CD14-positive monocyte (primary cell): ENCODE data around the gene RNF223. TPM values are rescaled to one million over a fixed set of nuclear protein-coding genes. Genes with fewer than 3 reads are reported as not detected.

Experiments
- DNase-seq, 3 donors: peaks; one replicate each; pipeline ENCODE4 v3.0.0-alpha.2; 2011 to 2022
- H2AFZ ChIP-seq: 2 replicates; pipeline ENCODE4 v1.6.0; 2012; ENCODE audit warnings: mild to moderate bottlenecking, low read depth, low read length, inconsistent platforms; ENCODE audit not compliant: insufficient read depth, poor library complexity, severe bottlenecking
- H3K27ac ChIP-seq, 2 donors: 1 replicate in 1 of 2; 2 replicates in 1 of 2; pipeline ENCODE4 v1.5.1; 2012 to 2013; ENCODE audit warnings: low read length in 2 of 2, control low read depth in 1 of 2, inconsistent platforms in 1 of 2, low read depth in 1 of 2, mild to moderate bottlenecking in 1 of 2
- H3K27me3 ChIP-seq, 2 donors: one replicate each; pipeline versions ENCODE4 v1.6.0 to v1.6.1; 2011 to 2013; ENCODE audit warnings: low read length in 2 of 2; ENCODE audit not compliant: control insufficient read depth in 2 of 2, insufficient read depth in 2 of 2
- H3K36me3 ChIP-seq, 2 donors: replicated peaks in 1 of 2; 1 replicate in 1 of 2; 2 replicates in 1 of 2; pipeline versions ENCODE4 v1.5.1 to v1.6.1; 2012 to 2013; ENCODE audit warnings: low read length in 2 of 2, control low read depth in 1 of 2, inconsistent platforms in 1 of 2, mild to moderate bottlenecking in 1 of 2; ENCODE audit not compliant: insufficient read depth in 2 of 2, control insufficient read depth in 1 of 2
- H3K4me1 ChIP-seq, 2 donors: 1 replicate in 1 of 2; 2 replicates in 1 of 2; pipeline versions ENCODE4 v1.5.1 to v1.6.1; 2012 to 2013; ENCODE audit warnings: low read length in 2 of 2, control low read depth in 1 of 2, inconsistent platforms in 1 of 2, mild to moderate bottlenecking in 1 of 2, moderate library complexity in 1 of 2; ENCODE audit not compliant: insufficient read depth in 2 of 2, control insufficient read depth in 1 of 2
- H3K4me2 ChIP-seq: replicated peaks from 2 replicates; pipeline ENCODE3; 2012; ENCODE audit warnings: low read length, moderate library complexity, mild to moderate bottlenecking; ENCODE audit not compliant: poor library complexity, severe bottlenecking; ENCODE audit errors: extremely low read depth
- H3K4me3 ChIP-seq, 3 experiments: fragments of 200-600 bp in 1 of 3; sonication (generic) in 1 of 3; replicated peaks in 1 of 3; 1 replicate in 2 of 3; 2 replicates in 1 of 3; pipeline ENCODE4 v1.5.1; 2011 to 2013; ENCODE audit warnings: low read length in 3 of 3, mild to moderate bottlenecking in 3 of 3, control low read depth in 2 of 3, low read depth in 2 of 3, inconsistent platforms in 1 of 3, moderate library complexity in 1 of 3
- H3K79me2 ChIP-seq: 2 replicates; pipeline ENCODE4 v1.6.0; 2012; ENCODE audit warnings: mild to moderate bottlenecking, control low read depth, inconsistent platforms, low read length, moderate library complexity; ENCODE audit not compliant: insufficient read depth
- H3K9ac ChIP-seq: 2 replicates; pipeline ENCODE4 v1.6.0; 2017; ENCODE audit warnings: low read length, mild to moderate bottlenecking; ENCODE audit not compliant: insufficient read depth, poor library complexity, severe bottlenecking
- H3K9me3 ChIP-seq, 2 donors: replicated peaks in 1 of 2; 1 replicate in 1 of 2; 2 replicates in 1 of 2; pipeline versions ENCODE4 v1.5.1 to v1.6.1; 2012 to 2013; ENCODE audit warnings: low read length in 2 of 2, control low read depth in 1 of 2; ENCODE audit not compliant: control insufficient read depth in 1 of 2, insufficient read depth in 1 of 2
- H4K20me1 ChIP-seq: 2 replicates; pipeline ENCODE4 v1.6.0; 2012; ENCODE audit warnings: mild to moderate bottlenecking, low read length, control low read depth, moderate library complexity; ENCODE audit not compliant: insufficient read depth
- H3K27ac Mint-ChIP-seq, 7 donors: one replicate each; pipeline ENCODE4 v1.8.0; 2020; ENCODE audit warnings: mild to moderate bottlenecking in 7 of 7, mixed read lengths in 7 of 7, moderate library complexity in 6 of 7, inconsistent platforms in 2 of 7
- H3K27me3 Mint-ChIP-seq, 3 donors: one replicate each; pipeline ENCODE4 v1.8.0; 2021 to 2022; ENCODE audit warnings: low read depth in 3 of 3, mild to moderate bottlenecking in 3 of 3, mixed read lengths in 3 of 3, moderate library complexity in 3 of 3, inconsistent platforms in 1 of 3
- H3K36me3 Mint-ChIP-seq, 2 donors: one replicate each; pipeline ENCODE4 v1.8.0; 2020; ENCODE audit warnings: mixed read lengths in 2 of 2, inconsistent platforms in 1 of 2, mild to moderate bottlenecking in 1 of 2
- H3K4me1 Mint-ChIP-seq: one replicate; pipeline ENCODE4 v1.8.0; 2020; ENCODE audit warnings: mild to moderate bottlenecking, mixed read lengths
- H3K4me3 Mint-ChIP-seq, 2 donors: one replicate each; pipeline ENCODE4 v1.8.0; 2020; ENCODE audit warnings: mild to moderate bottlenecking in 2 of 2, mixed read lengths in 2 of 2, moderate library complexity in 1 of 2
- H3K9me3 Mint-ChIP-seq, 7 donors: one replicate each; pipeline ENCODE4 v1.8.0; 2020 to 2022; ENCODE audit warnings: mixed read lengths in 7 of 7, mild to moderate bottlenecking in 6 of 7, moderate library complexity in 6 of 7, inconsistent platforms in 2 of 7
- CTCF ChIP-seq: fragments of 200-600 bp; IDR thresholded peaks from one replicate; pipeline ENCODE4 v1.8.0; 2022; ENCODE audit warnings: antibody characterized with exemption, mild to moderate bottlenecking
- WGBS: methylation state at CpG from one replicate; pipeline ENCODE4 v1.1.5; 2013; ENCODE audit warnings: missing lambda C conversion rate; ENCODE audit not compliant: insufficient coverage; 5-methylcytosine and 5-hydroxymethylcytosine counted together
- intact Hi-C, 2 donors: fragments of 100-400 bp; cut with micrococcal nuclease; formaldehyde crosslinking; loops; one replicate each; pipeline versions ENCODE4 v1.15.0 to v1.15.1; 2023
- polyA plus RNA-seq, 3 donors: library from polyadenylated mRNA; depleted of rRNA in 1 of 3; unstranded in 2 of 3; stranded (reverse) in 1 of 3; fragments of 300-500 nt in 2 of 3; fragments of >200 nt in 1 of 3; fragmentation: Illumina TruSeq in 2 of 3; gene quantifications; 1 replicate in 2 of 3; 2 replicates in 1 of 3; pipeline ENCODE4 v1.2.3, GENCODE V29; 2012 to 2021

Gene RNF223
- polyA plus RNA-seq, 3 donors, result not detected

GRCh38 chr1:1062348-1063163 is 11.6 kb downstream of the RNF223 start:
- H3K27me3 ChIP-seq, result peaks cover 6 to 59% of the 10 kb centered on the region in 2 donors
- TF ChIP-seq CTCF, result no peak
- H3K9ac ChIP-seq, result peak overlapping the region; percentile 15

GRCh38 chr1:1061682-1062345 is 12.3 kb downstream of the RNF223 start:
- no peaks in the 10 kb centered on the region for H4K20me1 ChIP-seq
- WGBS, result 38% methylated on average over 11 of the region's 18 CpGs
- no peak for TF ChIP-seq CTCF
- H3K4me3 Mint-ChIP-seq, result peak overlapping the region; percentile 20 to 67
- peaks cover 6 to 61% of the 10 kb centered on the region in 2 donors for H3K27me3 ChIP-seq
- H2AFZ ChIP-seq, result no peak overlapping the region
- H3K27me3 Mint-ChIP-seq, result peaks cover 61 to 85% (median 77%) of the 10 kb centered on the region in 3 donors
- no peaks in the 10 kb centered on the region for H3K36me3 ChIP-seq
- peaks cover 20% of the 10 kb centered on the region for H3K4me1 Mint-ChIP-seq
- peak in 2 of 3 donors; percentile 51 to 53 for DNase-seq
- no peaks in the 10 kb centered on the region for H3K79me2 ChIP-seq
- H3K27ac ChIP-seq, result no peak overlapping the region
- H3K4me2 ChIP-seq, result no peak overlapping the region
- peaks cover 26 to 34% of the 10 kb centered on the region in 2 donors for H3K4me1 ChIP-seq
- H3K27ac Mint-ChIP-seq, result peak overlapping the region in 2 of 7 donors; percentile 30 to 74
- peaks cover 0 to 4% of the 10 kb centered on the region in 2 donors for H3K36me3 Mint-ChIP-seq
- peak overlapping the region; percentile 15 for H3K9ac ChIP-seq
- H3K4me3 ChIP-seq, result no peak overlapping the region
- peaks cover 0 to 3% of the 10 kb centered on the region in 2 donors for H3K9me3 ChIP-seq
- intact Hi-C loops, result loop anchor here (5.0 to 10.0 kb wide), 2 partner anchors 77 to 80 kb away; partner anchors contain the start of gene PERM1 (in 2 of the 2)
- H3K9me3 Mint-ChIP-seq, result peaks cover 0 to 10% (median 5%) of the 10 kb centered on the region in 7 donors

More at GRCh38 chr1:1062348-1063163, 11.6 kb downstream of the RNF223 start:
- Mint-ChIP-seq H3K27ac (peak overlapping the region in 4 of 7 donors; percentile 3 to 58 (median 40)), H3K27me3 (peaks cover 60 to 84% (median 75%) of the 10 kb centered on the region in 3 donors), H3K36me3 (peaks cover 0 to 4% of the 10 kb centered on the region in 2 donors), H3K4me1 (peaks cover 20% of the 10 kb centered on the region), H3K4me3 (peak overlapping the region; percentile 27 to 82), H3K9me3 (peaks cover 0 to 10% (median 5%) of the 10 kb centered on the region in 7 donors)
- Histone ChIP-seq H3K36me3 (no peaks in the 10 kb centered on the region), H3K79me2 (no peaks in the 10 kb centered on the region), H3K27ac (no peak overlapping the region), H3K4me3 (no peak overlapping the region), H3K4me2 (no peak overlapping the region), H3K9me3 (peaks cover 0 to 3% of the 10 kb centered on the region in 2 donors), H2AFZ (no peak overlapping the region), H4K20me1 (no peaks in the 10 kb centered on the region), H3K4me1 (peaks cover 26 to 34% of the 10 kb centered on the region in 2 donors)
- no peak for DNase-seq
- 17% methylated on average over 17 of the region's 29 CpGs for WGBS
- intact Hi-C loops, result loop anchor here (5.0 to 10.0 kb wide), 2 partner anchors 78 to 80 kb away; partner anchors contain the start of gene PERM1 (in 2 of the 2)
